H9 (cell line): ENCODE data around the gene FIBP. TPM values are rescaled to one million over a fixed set of nuclear protein-coding genes. Genes with fewer than 3 reads are reported as not detected.

ENCODE experiments used
- DNase-seq: peaks from one replicate; pipeline ENCODE4 v3.0.0-alpha.2; 2017
- H2AFZ ChIP-seq: one replicate; pipeline ENCODE4 v1.6.1; 2013; ENCODE audit warnings: mild to moderate bottlenecking, low read length, control low read depth, moderate library complexity
- H2AK5ac ChIP-seq: 2 replicates; pipeline ENCODE4 v1.6.1; 2013; ENCODE audit warnings: low read length, control low read depth, mixed read lengths; ENCODE audit not compliant: insufficient read length
- H2BK120ac ChIP-seq: one replicate; pipeline ENCODE4 v1.6.1; 2013; ENCODE audit warnings: low read depth, mild to moderate bottlenecking, low read length, control low read depth, inconsistent platforms; ENCODE audit not compliant: poor library complexity, severe bottlenecking
- H2BK12ac ChIP-seq: 2 replicates; pipeline ENCODE4 v1.6.1; 2013; ENCODE audit warnings: low read length, control low read depth, mixed read lengths, low read depth; ENCODE audit not compliant: insufficient read length
- H2BK15ac ChIP-seq: 2 replicates; pipeline ENCODE4 v1.6.1; 2013; ENCODE audit warnings: low read depth, low read length, control low read depth
- H2BK20ac ChIP-seq: one replicate; pipeline ENCODE4 v1.6.1; 2013; ENCODE audit warnings: low read depth, mild to moderate bottlenecking, low read length, control low read depth, inconsistent platforms; ENCODE audit not compliant: poor library complexity, severe bottlenecking
- H2BK5ac ChIP-seq: 2 replicates; pipeline ENCODE4 v1.6.1; 2013; ENCODE audit warnings: low read length, control low read depth, mixed read lengths; ENCODE audit not compliant: insufficient read length
- H3K14ac ChIP-seq: 2 replicates; pipeline ENCODE4 v1.6.1; 2013; ENCODE audit warnings: low read length, control low read depth; ENCODE audit not compliant: insufficient read depth
- H3K18ac ChIP-seq: 2 replicates; pipeline ENCODE4 v1.6.1; 2013; ENCODE audit warnings: low read depth, mild to moderate bottlenecking, mixed read lengths, low read length, control low read depth; ENCODE audit not compliant: insufficient read length
- H3K23ac ChIP-seq: 2 replicates; pipeline ENCODE4 v1.6.1; 2013; ENCODE audit warnings: low read length, control low read depth, mixed read lengths, low read depth; ENCODE audit not compliant: insufficient read length
- H3K23me2 ChIP-seq: 2 replicates; pipeline ENCODE4 v1.6.1; 2013; ENCODE audit warnings: low read depth, mild to moderate bottlenecking, mixed read lengths, low read length, control low read depth; ENCODE audit not compliant: insufficient read length, poor library complexity, severe bottlenecking
- H3K27ac ChIP-seq: 2 replicates; pipeline ENCODE4 v1.5.1; 2013; ENCODE audit warnings: low read length, control low read depth, mixed read lengths, low read depth; ENCODE audit not compliant: insufficient read length
- H3K27me3 ChIP-seq: 2 replicates; pipeline ENCODE4 v1.6.1; 2013; ENCODE audit warnings: low read length, control low read depth, inconsistent platforms; ENCODE audit not compliant: insufficient read depth
- H3K4ac ChIP-seq: 2 replicates; pipeline ENCODE4 v1.6.1; 2013; ENCODE audit warnings: low read depth, mild to moderate bottlenecking, control low read depth, inconsistent platforms, low read length, moderate library complexity
- H3K4me1 ChIP-seq: 2 replicates; pipeline ENCODE4 v1.6.1; 2013; ENCODE audit warnings: low read length, control low read depth, inconsistent platforms; ENCODE audit not compliant: insufficient read depth
- H3K4me2 ChIP-seq: 2 replicates; pipeline ENCODE4 v1.6.1; 2013; ENCODE audit warnings: low read length, control low read depth, mixed read lengths; ENCODE audit not compliant: insufficient read length, insufficient read depth
- H3K56ac ChIP-seq: 2 replicates; pipeline ENCODE4 v1.6.1; 2013; ENCODE audit warnings: low read depth, mild to moderate bottlenecking, mixed read lengths, low read length, control low read depth; ENCODE audit not compliant: insufficient read length
- H3K79me1 ChIP-seq: 2 replicates; pipeline ENCODE4 v1.6.1; 2013; ENCODE audit warnings: low read depth, mild to moderate bottlenecking, moderate library complexity, low read length, control low read depth, inconsistent platforms; ENCODE audit not compliant: insufficient read depth, poor library complexity, severe bottlenecking
- H3K79me2 ChIP-seq: 2 replicates; pipeline ENCODE4 v1.6.1; 2013; ENCODE audit warnings: low read length, control low read depth, inconsistent platforms; ENCODE audit not compliant: insufficient read depth
- H3K9ac ChIP-seq: 2 replicates; pipeline ENCODE4 v1.6.1; 2013; ENCODE audit warnings: low read length, control low read depth, mixed read lengths; ENCODE audit not compliant: insufficient read length; ENCODE audit errors: extremely low read depth
- H3K9me3 ChIP-seq: one replicate; pipeline ENCODE4 v1.6.1; 2013; ENCODE audit warnings: low read depth, low read length, inconsistent platforms; ENCODE audit not compliant: control insufficient read depth
- H3T11ph ChIP-seq: one replicate; pipeline ENCODE4 v1.6.1; 2013; ENCODE audit warnings: mild to moderate bottlenecking, low read length, control low read depth, inconsistent platforms
- H4K20me1 ChIP-seq: one replicate; pipeline ENCODE4 v1.6.1; 2013; ENCODE audit not compliant: control insufficient read depth, insufficient read length, insufficient read depth
- H4K5ac ChIP-seq: 2 replicates; pipeline ENCODE4 v1.6.1; 2013; ENCODE audit warnings: low read depth, mild to moderate bottlenecking, mixed read lengths, low read length, control low read depth; ENCODE audit not compliant: insufficient read length
- H4K8ac ChIP-seq: replicated peaks from 2 replicates; pipeline ENCODE4 v1.6.1; 2013; ENCODE audit warnings: low read length, control low read depth, mixed read lengths, low read depth; ENCODE audit not compliant: insufficient read length
- H4K91ac ChIP-seq: 2 replicates; pipeline ENCODE4 v1.6.1; 2013; ENCODE audit warnings: low read depth, mild to moderate bottlenecking, moderate library complexity, mixed read lengths, low read length, control low read depth; ENCODE audit not compliant: insufficient read length
- H3K27ac Mint-ChIP-seq, 3 experiments: 2 replicates in 2 of 3; 3 replicates in 1 of 3; pipeline ENCODE4 v1.8.0; 2020 to 2021; ENCODE audit warnings: mixed read lengths in 3 of 3, mild to moderate bottlenecking in 1 of 3, moderate library complexity in 1 of 3
- H3K27me3 Mint-ChIP-seq: 2 replicates; pipeline ENCODE4 v1.8.0; 2021; ENCODE audit warnings: low read depth, mild to moderate bottlenecking, moderate library complexity, mixed read lengths
- H3K36me3 Mint-ChIP-seq, 3 experiments: 2 replicates in 2 of 3; 3 replicates in 1 of 3; pipeline ENCODE4 v1.8.0; 2020 to 2021; ENCODE audit warnings: low read depth in 3 of 3, mixed read lengths in 3 of 3; ENCODE audit not compliant: insufficient read depth in 1 of 3
- H3K4me1 Mint-ChIP-seq, 2 experiments: 2 replicates each; pipeline ENCODE4 v1.8.0; 2020; ENCODE audit warnings: mixed read lengths in 2 of 2
- H3K4me3 Mint-ChIP-seq, 2 experiments: 2 replicates in 1 of 2; 3 replicates in 1 of 2; pipeline ENCODE4 v1.8.0; 2020 to 2021; ENCODE audit warnings: mild to moderate bottlenecking in 2 of 2, mixed read lengths in 2 of 2, moderate library complexity in 1 of 2
- H3K9me3 Mint-ChIP-seq, 2 experiments: 2 replicates in 1 of 2; 3 replicates in 1 of 2; pipeline ENCODE4 v1.8.0; 2020; ENCODE audit warnings: mild to moderate bottlenecking in 2 of 2, mixed read lengths in 2 of 2, moderate library complexity in 1 of 2
- WGBS: extraction: QIAGEN DNeasy Blood & Tissue Kit; methylation state at CpG from one replicate; pipeline ENCODE4 v1.1.7; 2013; ENCODE audit warnings: missing lambda C conversion rate, low lambda C conversion rate, mixed read lengths; ENCODE audit not compliant: insufficient read length; ENCODE audit errors: extremely low coverage; 5-methylcytosine and 5-hydroxymethylcytosine counted together
- total RNA-seq: library from RNA; stranded (reverse); gene quantifications from 2 replicates; pipeline ENCODE4 v1.2.1, GENCODE V29; 2021
- TF ChIP-seq, protein P1 (sequence below): fragments of 200-600 bp; sonication (generic); conservative IDR thresholded peaks from 3 replicates; pipeline ENCODE4 v1.8.0; 2021; ENCODE audit warnings: antibody characterized with exemption, mild to moderate bottlenecking

Gene FIBP
- total RNA-seq, 1 experiment from 2014 or later = 87.0 TPM

DNA sequence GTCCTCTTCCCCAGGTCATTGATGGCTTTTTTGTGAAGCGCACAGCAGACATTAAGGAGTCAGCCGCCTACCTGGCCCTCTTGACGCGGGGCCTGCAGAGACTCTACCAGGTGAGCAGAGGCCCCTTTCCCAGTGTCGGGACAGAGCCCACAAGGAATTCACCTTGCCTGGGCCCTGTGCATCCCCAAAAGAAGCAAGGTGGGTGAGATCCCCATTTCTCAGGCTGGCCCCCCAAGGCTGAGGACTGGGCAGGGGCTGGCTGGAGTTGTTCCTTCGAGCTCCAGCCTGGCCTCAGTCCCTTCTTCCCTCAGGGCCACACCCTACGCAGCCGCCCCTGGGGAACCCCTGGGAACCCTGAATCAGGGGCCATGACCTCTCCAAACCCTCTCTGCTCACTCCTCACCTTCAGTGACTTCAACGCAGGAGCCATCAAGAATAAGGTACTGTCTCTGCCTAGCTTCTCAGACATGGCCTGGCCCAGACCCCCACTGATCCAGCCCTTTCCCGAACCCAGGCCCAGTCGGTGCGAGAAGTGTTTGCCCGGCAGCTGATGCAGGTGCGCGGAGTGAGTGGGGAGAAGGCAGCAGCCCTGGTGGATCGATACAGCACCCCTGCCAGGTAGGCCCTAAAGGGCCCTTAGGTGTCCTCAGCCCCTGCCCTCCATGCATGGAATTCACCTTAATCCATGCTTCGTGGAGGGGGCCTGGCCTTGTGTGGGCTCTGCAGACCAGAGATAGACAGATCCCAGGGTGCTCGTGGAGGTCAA lies 23.4 kb downstream of the FIBP start:
- no peak overlapping the region for H3K27ac Mint-ChIP-seq
- H3K36me3 Mint-ChIP-seq = peaks cover 24 to 41% (median 40%) of the 10 kb centered on the region in 3 experiments; a peak in 6 of 7 replicates
- no peaks in the 10 kb centered on the region; the same call in 1 of the 2 replicates for H3K27me3 ChIP-seq

More for the DNA sequence above, 23.4 kb downstream of the FIBP start:
- Mint-ChIP-seq H3K4me1 (peaks cover 21 to 22% of the 10 kb centered on the region in 2 experiments), H3K4me3 (no peak overlapping the region; a peak in 1 of 5 replicates), H3K27me3 (peaks cover 4% of the 10 kb centered on the region), H3K9me3 (peaks cover 0 to 3% of the 10 kb centered on the region in 2 experiments; a peak in 1 of 5 replicates)
- no peak overlapping the region for H3K9ac ChIP-seq
- H2BK20ac ChIP-seq = no peak overlapping the region
- H3K23ac ChIP-seq = no peak overlapping the region
- H3T11ph ChIP-seq = no peak overlapping the region
- H2BK5ac ChIP-seq = no peak overlapping the region
- H4K91ac ChIP-seq = no peak overlapping the region
- H3K27ac ChIP-seq = no peak overlapping the region
- H3K9me3 ChIP-seq = no peaks in the 10 kb centered on the region
- no CpG with 5 or more reads among the region's 18 CpGs for WGBS
- TF ChIP-seq, protein P1, sequence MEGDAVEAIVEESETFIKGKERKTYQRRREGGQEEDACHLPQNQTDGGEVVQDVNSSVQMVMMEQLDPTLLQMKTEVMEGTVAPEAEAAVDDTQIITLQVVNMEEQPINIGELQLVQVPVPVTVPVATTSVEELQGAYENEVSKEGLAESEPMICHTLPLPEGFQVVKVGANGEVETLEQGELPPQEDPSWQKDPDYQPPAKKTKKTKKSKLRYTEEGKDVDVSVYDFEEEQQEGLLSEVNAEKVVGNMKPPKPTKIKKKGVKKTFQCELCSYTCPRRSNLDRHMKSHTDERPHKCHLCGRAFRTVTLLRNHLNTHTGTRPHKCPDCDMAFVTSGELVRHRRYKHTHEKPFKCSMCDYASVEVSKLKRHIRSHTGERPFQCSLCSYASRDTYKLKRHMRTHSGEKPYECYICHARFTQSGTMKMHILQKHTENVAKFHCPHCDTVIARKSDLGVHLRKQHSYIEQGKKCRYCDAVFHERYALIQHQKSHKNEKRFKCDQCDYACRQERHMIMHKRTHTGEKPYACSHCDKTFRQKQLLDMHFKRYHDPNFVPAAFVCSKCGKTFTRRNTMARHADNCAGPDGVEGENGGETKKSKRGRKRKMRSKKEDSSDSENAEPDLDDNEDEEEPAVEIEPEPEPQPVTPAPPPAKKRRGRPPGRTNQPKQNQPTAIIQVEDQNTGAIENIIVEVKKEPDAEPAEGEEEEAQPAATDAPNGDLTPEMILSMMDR = no peak
- H3K18ac ChIP-seq = no peak overlapping the region
- no peak overlapping the region for H2BK120ac ChIP-seq
- H3K56ac ChIP-seq = no peak overlapping the region
- H2BK15ac ChIP-seq = no peak overlapping the region
- no peaks in the 10 kb centered on the region for H3K79me1 ChIP-seq
- no peak overlapping the region for H3K14ac ChIP-seq
- H3K4me2 ChIP-seq = no peak overlapping the region
- H4K8ac ChIP-seq = no peak overlapping the region
- no peak for DNase-seq
- no peak overlapping the region for H3K4ac ChIP-seq
- peaks cover 7% of the 10 kb centered on the region for H3K23me2 ChIP-seq
- no peak overlapping the region for H2AFZ ChIP-seq
- no peaks in the 10 kb centered on the region for H3K79me2 ChIP-seq
- no peaks in the 10 kb centered on the region for H3K4me1 ChIP-seq
- no peaks in the 10 kb centered on the region for H4K20me1 ChIP-seq
- no peak overlapping the region for H2AK5ac ChIP-seq
- H2BK12ac ChIP-seq = no peak overlapping the region
- no peak overlapping the region for H4K5ac ChIP-seq
